ENCODE results near the gene TMEM232. TPM values are rescaled to one million over a fixed set of nuclear protein-coding genes. Genes with fewer than 3 reads are reported as not detected.

The TMEM232 gene
- polyA plus RNA-seq, 1 donor (not counting 4 experiments of a cell fraction or from before 2014, with no cell fraction given), result 1.00 TPM

DNA sequence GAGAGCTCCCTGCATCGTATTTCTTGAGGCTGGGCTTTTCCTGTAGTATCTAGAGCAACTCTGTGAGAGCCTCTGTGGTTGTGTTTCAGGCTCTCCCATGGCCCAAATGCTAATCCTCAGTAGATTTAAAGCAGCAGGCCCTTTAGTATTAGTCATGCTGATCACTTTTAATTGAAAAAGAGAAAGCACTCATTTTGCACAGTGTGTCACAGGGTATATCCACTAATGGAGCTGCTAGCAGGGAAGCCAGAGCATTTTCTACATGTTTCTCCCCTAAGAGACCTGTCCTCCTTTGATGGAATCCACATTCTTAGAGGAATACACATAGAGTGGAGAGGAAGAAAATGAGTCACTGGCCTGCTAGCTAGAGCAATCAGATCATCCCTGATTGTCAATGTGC is 348.5 kb downstream of the TMEM232 start:
- H3K79me2 ChIP-seq (ENCODE audit: control insufficient read depth, insufficient read depth, low read length), result no peaks in the 10 kb centered on the region
- no peak overlapping the region for H3K27ac ChIP-seq (ENCODE audit: control insufficient read depth, insufficient read depth, low read length)
- no peak overlapping the region for H3K4me2 ChIP-seq (ENCODE audit: control insufficient read depth, extremely low read depth, insufficient read depth, low read depth, low read length)
- dilution Hi-C loops (cut with MboI; ENCODE audit: extremely low pct_ligation_motif_present, low sequenced_read_pairs), result no loop called here
- H3K9me3 ChIP-seq (ENCODE audit: control insufficient read depth, low read depth, low read length), result no peaks in the 10 kb centered on the region
- no peak overlapping the region for H3K4me3 ChIP-seq (ENCODE audit: control insufficient read depth in 2 of 3, extremely low read depth in 1 of 3, insufficient read depth in 2 of 3, low read depth in 1 of 3, low read length in 3 of 3)
- TF ChIP-seq, protein P1, sequence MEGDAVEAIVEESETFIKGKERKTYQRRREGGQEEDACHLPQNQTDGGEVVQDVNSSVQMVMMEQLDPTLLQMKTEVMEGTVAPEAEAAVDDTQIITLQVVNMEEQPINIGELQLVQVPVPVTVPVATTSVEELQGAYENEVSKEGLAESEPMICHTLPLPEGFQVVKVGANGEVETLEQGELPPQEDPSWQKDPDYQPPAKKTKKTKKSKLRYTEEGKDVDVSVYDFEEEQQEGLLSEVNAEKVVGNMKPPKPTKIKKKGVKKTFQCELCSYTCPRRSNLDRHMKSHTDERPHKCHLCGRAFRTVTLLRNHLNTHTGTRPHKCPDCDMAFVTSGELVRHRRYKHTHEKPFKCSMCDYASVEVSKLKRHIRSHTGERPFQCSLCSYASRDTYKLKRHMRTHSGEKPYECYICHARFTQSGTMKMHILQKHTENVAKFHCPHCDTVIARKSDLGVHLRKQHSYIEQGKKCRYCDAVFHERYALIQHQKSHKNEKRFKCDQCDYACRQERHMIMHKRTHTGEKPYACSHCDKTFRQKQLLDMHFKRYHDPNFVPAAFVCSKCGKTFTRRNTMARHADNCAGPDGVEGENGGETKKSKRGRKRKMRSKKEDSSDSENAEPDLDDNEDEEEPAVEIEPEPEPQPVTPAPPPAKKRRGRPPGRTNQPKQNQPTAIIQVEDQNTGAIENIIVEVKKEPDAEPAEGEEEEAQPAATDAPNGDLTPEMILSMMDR (optimal IDR thresholded peaks at IDR 0.05 in 1 of 3, IDR thresholded peaks at IDR 0.05 in 1 of 3, conservative IDR thresholded peaks at IDR 0.05 in 1 of 3; ENCODE audit: extremely low read depth in 1 of 3, insufficient read depth in 2 of 3, low read length in 3 of 3), result no peak
- TF ChIP-seq EZH2 (IDR thresholded peaks at IDR 0.05; ENCODE audit: low read length), result no peak
- FAIRE-seq (peak; percentile 32), DNase-seq (ENCODE audit: low read depth, low spot score) (no peak)
- no peaks in the 10 kb centered on the region for H3K36me3 ChIP-seq (ENCODE audit: control insufficient read depth in 2 of 2, extremely low read depth in 1 of 2, insufficient read depth in 2 of 2, low read length in 2 of 2)
- peaks cover 5% of the 10 kb centered on the region for H3K4me1 ChIP-seq (ENCODE audit: control insufficient read depth, extremely low read depth, insufficient read depth, low read length)
- no peak overlapping the region for H2AFZ ChIP-seq (ENCODE audit: control insufficient read depth, low read length)
- H3K9ac ChIP-seq (ENCODE audit: control insufficient read depth, extremely low read depth, insufficient read depth, low read length), result no peak overlapping the region
- no peaks in the 10 kb centered on the region for H3K27me3 ChIP-seq (ENCODE audit: control insufficient read depth, extremely low read depth, insufficient read depth, low read length)
- H4K20me1 ChIP-seq (ENCODE audit: control insufficient read depth, extremely low read depth, insufficient read depth, low read length), result no peaks in the 10 kb centered on the region
- no peaks in the 10 kb centered on the region for H3K9me1 ChIP-seq (ENCODE audit: control insufficient read depth, extremely low read depth, insufficient read depth, low read length)

DNA sequence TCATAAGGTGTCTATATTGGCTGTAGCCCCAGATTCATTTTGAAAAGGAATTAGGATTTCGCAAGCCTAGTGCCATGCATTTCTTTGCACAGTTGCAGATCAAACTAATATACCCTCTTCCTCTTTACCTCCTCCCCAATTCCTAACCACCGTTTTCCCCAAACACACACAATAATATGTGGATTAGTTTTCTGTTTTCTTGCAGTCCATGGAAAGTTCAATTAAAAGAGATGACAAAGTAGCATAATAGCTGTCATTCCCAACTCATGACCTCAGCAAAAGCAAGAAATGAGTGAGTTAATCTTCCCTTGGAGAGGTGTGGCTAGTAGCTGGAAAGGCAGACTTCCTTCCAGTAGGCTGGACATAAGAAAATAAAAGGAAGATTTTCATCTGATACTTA is 349.1 kb downstream of the TMEM232 start:
- Histone ChIP-seq H3K4me1 (ENCODE audit: control insufficient read depth, extremely low read depth, insufficient read depth, low read length) (peaks cover 5% of the 10 kb centered on the region), H3K27me3 (ENCODE audit: control insufficient read depth, extremely low read depth, insufficient read depth, low read length) (no peaks in the 10 kb centered on the region), H3K4me2 (ENCODE audit: control insufficient read depth, extremely low read depth, insufficient read depth, low read depth, low read length) (no peak overlapping the region), H3K9me1 (ENCODE audit: control insufficient read depth, extremely low read depth, insufficient read depth, low read length) (no peaks in the 10 kb centered on the region), H3K79me2 (ENCODE audit: control insufficient read depth, insufficient read depth, low read length) (no peaks in the 10 kb centered on the region), H3K36me3 (ENCODE audit: control insufficient read depth in 2 of 2, extremely low read depth in 1 of 2, insufficient read depth in 2 of 2, low read length in 2 of 2) (no peaks in the 10 kb centered on the region), H3K27ac (ENCODE audit: control insufficient read depth, insufficient read depth, low read length) (no peak overlapping the region), H3K4me3 (ENCODE audit: control insufficient read depth in 2 of 3, extremely low read depth in 1 of 3, insufficient read depth in 2 of 3, low read depth in 1 of 3, low read length in 3 of 3) (no peak overlapping the region), H2AFZ (ENCODE audit: control insufficient read depth, low read length) (no peak overlapping the region), H4K20me1 (ENCODE audit: control insufficient read depth, extremely low read depth, insufficient read depth, low read length) (no peaks in the 10 kb centered on the region), H3K9me3 (ENCODE audit: control insufficient read depth, low read depth, low read length) (no peaks in the 10 kb centered on the region), H3K9ac (ENCODE audit: control insufficient read depth, extremely low read depth, insufficient read depth, low read length) (no peak overlapping the region)
- TF ChIP-seq, protein P1 (optimal IDR thresholded peaks at IDR 0.05 in 1 of 3, IDR thresholded peaks at IDR 0.05 in 1 of 3, conservative IDR thresholded peaks at IDR 0.05 in 1 of 3; ENCODE audit: extremely low read depth in 1 of 3, insufficient read depth in 2 of 3, low read length in 3 of 3), result no peak
- no peak for TF ChIP-seq EZH2 (IDR thresholded peaks at IDR 0.05; ENCODE audit: low read length)
- dilution Hi-C loops (cut with MboI; ENCODE audit: extremely low pct_ligation_motif_present, low sequenced_read_pairs), result no loop called here
- DNase-seq (ENCODE audit: low read depth, low spot score) (no peak), FAIRE-seq (no peak)

Data from keratinocyte (primary cell).